ENCODE measurements around the gene ATOH8.

- TF ChIP-seq EZH2 (IDR thresholded peaks at IDR 0.05; ENCODE audit: insufficient read depth, poor library complexity, severe bottlenecking): no peak
- TF ChIP-seq EZH2phosphoT487 (IDR thresholded peaks at IDR 0.05; ENCODE audit: insufficient read depth, low read depth): no peak
Observed at GRCh38 chr2:85711578-85712060, 42.2 kb upstream of the ATOH8 start.

Measured in GM23248 (cell line).